Stimulated activated CD4-positive, alpha-beta T cell treated with anti-CD3 and anti-CD28 coated beads, Interleukin-12 subunit alpha, Interleukin-12 subunit beta, amount 100 ng/mL, for 4 hours (primary cell): ENCODE measurements around the gene CASTOR1.
A peak's percentile ranks its signal among the peaks of the same experiment; 100 is the strongest.

Experiments
- DNase-seq: peaks from one replicate; pipeline ENCODE4 v3.0.0-alpha.2; 2020

Gene CASTOR1

DNA sequence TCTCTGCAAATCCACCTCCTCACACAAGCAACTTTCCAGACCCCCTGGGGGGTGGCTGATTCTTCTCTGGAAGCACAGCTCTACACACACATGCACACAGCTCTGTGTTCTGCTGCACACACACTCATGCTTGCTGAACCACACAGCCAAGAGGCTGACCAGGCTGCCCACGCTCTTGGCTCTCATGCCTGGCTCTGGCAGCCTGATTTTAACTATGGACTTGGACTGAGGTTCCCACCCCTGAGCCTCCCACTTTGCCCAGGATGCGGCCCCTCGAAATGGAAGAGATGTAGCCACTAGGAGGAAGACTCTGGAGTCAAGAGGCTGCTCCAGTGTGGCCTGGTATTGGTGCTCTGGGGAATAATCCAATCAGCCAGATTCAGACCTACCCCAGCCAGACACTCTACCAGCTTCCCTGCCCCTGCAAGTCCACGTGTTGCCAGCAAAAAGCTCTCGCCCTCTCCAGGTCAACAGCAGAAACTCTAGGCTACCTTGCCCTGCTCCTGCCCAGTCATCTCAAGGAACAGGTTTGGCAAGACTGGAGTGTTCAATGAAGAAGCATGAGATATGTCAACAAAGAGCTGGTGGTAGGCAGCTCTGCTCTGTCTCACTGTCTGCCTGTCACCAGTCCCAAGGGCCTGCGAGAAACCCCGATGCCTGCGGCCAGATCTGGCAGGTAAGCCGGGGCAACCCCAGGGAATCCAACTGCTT lies 8.8 kb upstream of the CASTOR1 start:
- no peak for DNase-seq

GRCh38 chr22:30297276-30297990 lies 8.1 kb upstream of the CASTOR1 start:
- no peak for DNase-seq

DNA sequence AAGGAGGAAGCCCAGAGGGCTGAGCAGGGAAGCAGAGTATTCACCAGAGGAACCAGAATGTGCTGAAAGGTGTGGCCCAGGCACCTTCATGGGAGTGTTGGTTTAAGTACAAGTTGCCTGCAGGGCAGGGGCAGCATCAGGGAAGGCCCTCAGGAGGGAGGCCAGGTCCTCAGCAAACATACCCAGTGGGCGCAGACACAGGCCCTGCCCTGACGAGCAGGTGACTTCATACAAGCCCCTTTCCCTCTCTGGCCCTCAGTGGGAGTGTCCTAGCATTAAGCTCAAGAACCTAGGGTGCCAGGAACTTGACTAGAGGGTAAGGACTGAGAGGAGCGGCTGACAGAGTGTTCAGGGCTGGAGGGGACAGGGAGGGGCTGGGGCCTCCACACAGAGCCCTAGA lies 7.5 kb upstream of the CASTOR1 start:
- no peak for DNase-seq

GRCh38 chr22:30296324-30296723 lies 7.0 kb upstream of the CASTOR1 start:
- no peak for DNase-seq

DNA sequence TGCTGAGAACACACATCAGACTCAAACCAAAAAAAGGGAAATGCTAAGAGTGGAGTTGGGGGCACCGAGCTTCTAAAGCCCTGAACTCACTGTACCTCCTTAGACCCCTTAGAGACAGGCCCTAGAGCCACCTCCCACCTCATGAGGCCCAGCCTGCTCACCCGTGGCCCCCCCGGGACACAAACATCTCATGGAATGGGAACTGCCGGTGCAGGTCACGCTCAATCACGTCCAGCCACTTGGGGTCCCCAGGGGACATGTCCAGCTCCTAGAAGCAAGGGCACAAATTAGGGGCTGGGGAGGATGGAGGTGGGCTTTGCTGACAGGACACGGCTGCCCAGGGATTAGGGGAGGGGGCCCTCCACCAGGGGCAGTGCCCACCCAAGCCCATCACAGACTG lies 6.3 kb upstream of the CASTOR1 start:
- DNase-seq, result no peak

DNA sequence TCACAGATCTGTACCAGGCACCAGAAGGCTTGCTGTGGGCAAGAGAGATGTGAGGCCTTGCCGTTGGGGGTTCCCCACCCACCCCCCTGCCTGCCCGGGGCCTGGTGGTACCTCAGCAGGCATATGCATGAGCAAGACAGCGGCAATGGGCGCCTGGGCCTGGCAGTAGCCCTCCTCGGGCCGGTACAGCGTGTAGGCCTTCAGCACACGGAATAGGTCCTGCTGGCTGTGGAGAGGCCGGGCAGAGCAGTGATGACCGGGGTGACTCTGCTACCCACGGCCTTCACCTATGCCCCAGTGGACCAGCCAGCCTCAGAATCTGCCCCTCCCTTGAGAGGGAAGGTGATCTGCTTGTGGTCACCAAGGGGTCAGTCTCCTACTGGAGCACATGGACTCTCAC lies 5.5 kb upstream of the CASTOR1 start:
- no peak for DNase-seq

- DNase-seq, result no peak
These were observed 4.8 kb upstream of the CASTOR1 start for GRCh38 chr22:30294066-30294465.

DNA sequence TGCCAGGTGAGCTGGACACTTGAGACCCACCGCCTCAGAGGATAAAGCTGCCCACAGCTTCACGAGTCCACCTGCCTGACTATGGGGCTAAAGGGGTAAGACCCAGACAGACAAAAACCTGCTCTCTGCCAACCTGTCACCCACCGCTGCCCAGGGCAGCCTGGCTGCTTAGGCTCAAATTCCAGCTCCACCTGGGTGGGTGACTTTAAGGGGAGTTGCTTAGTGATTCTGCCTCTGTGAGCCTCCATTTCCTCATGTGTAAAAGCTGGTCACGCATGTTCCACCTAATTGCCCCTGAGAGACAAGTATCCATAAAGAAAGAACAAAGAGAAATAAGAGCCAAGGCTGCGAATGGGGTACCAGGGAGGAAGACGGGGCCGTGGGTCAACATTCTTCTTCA lies 3.7 kb upstream of the CASTOR1 start:
- no peak for DNase-seq

DNA sequence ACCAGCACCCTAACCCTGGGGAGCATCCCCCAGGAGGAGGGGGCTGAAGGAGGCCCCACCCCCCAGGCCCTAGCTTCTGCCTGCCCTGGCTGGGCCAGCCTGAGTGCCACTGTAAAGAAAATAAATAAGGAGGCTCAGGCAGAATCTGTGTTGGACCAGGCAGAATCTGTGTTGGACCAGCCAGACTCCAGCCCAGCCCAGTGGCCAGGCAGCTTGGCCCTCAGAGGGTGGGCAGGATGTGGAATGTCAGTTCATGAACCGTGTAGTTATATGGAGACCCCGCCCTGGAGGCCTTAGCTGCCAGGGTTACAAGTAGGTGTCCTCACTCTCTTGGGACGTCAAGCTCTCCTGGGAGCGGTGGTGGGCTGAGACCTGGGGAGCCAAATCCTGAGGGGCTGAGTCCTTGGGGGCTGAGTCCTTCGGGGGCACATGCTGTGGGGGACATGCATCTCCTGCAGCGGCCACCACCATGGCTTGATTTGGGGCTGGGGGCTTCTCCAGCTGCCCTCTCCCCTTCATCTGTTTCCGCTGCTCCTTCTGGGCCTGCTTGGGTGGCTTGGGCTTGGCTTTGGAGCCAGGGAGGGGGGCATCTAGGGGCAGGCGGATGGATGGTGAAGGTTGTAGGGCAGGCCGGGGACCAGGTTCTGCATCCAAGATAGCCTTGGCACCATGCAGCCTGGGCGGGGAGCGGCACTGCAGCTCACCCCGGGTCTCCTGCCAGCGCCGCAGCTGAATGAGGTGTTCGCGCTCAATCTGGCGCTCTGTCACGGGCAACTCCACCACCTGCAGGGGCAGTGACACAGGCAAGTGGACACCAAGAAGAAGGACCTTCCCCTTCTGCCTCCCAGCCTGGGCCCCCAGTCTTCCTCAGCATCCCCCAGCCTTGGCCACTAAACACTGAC lies 3.0 kb upstream of the CASTOR1 start:
- no peak for DNase-seq

DNA sequence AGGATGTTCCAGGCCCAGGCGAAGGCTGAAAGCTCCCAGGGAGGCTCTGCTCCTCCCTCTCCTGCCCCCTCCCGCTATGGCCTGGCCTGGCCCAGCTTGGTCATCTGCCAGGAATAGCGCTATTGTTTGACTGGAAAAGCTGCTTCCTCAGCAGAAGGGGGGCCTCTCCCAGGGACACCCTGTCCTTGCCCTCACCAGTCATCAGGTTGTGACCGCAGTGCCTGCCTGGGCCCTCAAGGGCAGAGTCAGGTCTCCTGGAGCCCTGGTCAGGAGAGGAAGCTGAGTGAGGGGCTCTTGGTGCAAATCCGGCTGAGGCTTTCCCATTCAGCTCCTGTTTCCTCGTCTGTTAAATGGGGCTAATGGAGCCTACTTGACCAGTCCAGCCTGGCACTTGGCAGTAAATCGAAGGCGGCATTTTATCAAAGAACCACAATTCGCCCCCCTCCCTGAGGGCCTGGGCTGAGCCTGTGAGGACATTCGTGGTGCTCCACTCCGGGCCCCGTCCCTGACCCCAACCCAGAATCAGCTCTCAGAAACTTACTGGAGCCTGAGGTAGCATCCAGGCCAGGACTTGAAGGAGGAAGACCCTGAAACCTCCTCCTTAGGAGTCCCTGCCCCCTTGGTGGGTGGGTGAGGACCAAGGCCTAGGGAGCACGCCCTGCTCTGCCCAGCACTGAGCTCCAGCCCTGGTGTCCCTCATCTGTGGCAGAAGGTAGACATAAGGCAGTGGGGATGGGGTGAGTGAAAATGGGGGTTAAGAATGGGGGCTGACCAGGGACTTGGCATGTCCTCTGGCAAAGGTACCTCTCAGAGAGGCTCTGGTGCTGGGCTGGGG lies 2.0 kb upstream of the CASTOR1 start:
- DNase-seq, result no peak

- DNase-seq, result no peak
These were observed 1.2 kb upstream of the CASTOR1 start for GRCh38 chr22:30290342-30291057.

GRCh38 chr22:30289980-30290313 lies 642 bp upstream of the CASTOR1 start:
- DNase-seq, result no peak

- no peak for DNase-seq
These were observed 725 bp downstream of the CASTOR1 start for GRCh38 chr22:30288419-30289140.

GRCh38 chr22:30287648-30288418 lies 1.5 kb downstream of the CASTOR1 start:
- peak; percentile 87 for DNase-seq

- peak; percentile 88 for DNase-seq
These were observed 2.3 kb downstream of the CASTOR1 start for GRCh38 chr22:30286813-30287647.

- DNase-seq, result no peak
These were observed 3.0 kb downstream of the CASTOR1 start for GRCh38 chr22:30286331-30286730.

- DNase-seq, result no peak
These were observed 3.5 kb downstream of the CASTOR1 start for GRCh38 chr22:30285846-30286200.

- DNase-seq, result no peak
These were observed 4.0 kb downstream of the CASTOR1 start for GRCh38 chr22:30285176-30285845.

DNA sequence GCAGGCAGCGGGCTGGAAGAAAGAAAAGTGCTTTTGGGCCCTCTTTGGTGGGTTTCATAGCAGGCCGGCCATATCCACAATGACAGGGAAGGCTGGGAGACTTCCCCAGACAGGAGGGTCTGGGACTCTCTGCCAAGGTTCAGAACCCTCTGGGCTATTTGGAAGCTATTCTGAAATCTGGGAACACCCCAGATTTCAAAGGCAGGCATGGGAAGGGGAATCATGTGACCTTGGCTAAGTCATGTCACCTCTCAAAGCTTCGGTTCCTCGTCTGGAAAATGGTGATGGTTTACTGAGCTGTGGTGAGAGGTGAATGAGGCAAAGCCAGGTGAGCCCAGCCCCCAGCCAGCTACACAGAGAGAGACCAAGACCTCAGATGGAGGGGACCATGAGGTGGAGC lies 4.6 kb downstream of the CASTOR1 start:
- DNase-seq, result no peak
